ENCODE results near the gene PKDREJ.

- TF ChIP-seq CTCF (conservative IDR thresholded peaks at IDR 0.05; ENCODE audit: low read length) (no peak), EZH2phosphoT487 (IDR thresholded peaks at IDR 0.05; ENCODE audit: borderline replicate concordance, low read depth, low read length) (no peak)
Observed at GRCh38 chr22:46275455-46276122, 12.4 kb upstream of the PKDREJ start.
